HPDE6-E6E7 (cell line): ENCODE data around the gene TAOK2.

Source experiments
- DNase-seq: peaks from one replicate; pipeline ENCODE4 v3.0.0; 2011; ENCODE audit warnings: missing footprints; ENCODE audit errors: extremely low spot score

The TAOK2 gene

DNA sequence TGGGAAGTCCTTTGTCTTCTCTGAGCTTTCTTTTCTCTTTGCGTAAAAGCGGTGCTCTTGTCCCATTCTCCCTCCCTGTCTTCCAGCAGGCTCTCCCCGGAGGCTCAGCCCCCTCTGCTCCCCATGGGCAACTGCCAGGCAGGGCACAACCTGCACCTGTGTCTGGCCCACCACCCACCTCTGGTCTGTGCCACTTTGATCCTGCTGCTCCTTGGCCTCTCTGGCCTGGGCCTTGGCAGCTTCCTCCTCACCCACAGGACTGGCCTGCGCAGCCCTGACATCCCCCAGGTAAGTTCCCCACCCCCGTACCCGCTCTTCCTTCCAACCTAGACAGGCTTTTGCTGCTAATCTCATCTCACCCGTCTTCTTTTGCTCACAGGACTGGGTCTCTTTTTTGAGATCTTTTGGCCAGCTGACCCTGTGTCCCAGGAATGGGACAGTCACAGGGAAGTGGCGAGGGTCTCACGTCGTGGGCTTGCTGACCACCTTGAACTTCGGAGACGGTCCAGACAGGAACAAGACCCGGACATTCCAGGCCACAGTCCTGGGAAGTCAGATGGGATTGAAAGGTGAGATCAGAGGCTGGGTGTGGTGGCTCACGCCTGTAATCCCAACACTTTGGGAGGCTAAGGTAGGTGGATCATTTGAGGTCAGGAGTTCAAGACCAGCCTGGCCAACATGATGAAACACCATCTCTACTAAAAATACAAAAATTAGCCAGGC is 10.5 kb upstream of the TAOK2 start:
- no peak for DNase-seq

DNA sequence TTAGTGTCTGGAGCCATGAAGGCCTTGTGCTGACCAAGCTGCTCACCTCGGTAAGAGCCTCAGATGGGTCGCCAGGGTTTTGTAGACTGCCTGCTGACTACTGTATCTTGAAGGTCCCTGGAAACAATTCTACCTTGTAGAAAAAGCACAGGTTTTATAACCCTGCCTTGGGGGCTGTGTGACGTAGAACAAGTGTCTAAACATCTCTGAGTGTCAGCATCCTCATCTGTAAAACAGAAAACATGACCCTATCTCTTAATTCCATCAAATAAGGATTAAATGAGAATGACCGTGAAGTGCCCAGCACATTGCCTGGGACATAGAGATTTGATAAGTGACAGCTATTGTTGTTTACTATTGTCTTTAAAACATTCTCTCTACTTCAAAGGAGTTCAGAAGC is 5.5 kb upstream of the TAOK2 start:
- DNase-seq = no peak

DNA sequence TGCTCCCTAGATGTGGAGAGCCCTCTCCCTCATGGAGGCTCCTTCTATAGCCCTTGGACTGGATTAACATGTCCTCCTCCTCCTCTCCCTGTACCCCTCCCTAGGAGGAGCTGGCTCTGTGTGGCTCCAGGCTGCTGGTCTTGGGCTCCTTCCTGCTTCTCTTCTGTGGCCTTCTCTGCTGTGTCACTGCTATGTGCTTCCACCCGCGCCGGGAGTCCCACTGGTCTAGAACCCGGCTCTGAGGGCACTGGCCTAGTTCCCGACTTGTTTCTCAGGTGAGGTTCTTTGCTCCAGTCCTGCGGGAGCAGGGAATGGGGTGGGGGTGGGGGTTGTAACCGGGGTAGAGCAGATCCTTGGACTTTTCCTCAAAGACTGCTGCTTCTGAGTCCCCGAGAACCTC is 2.4 kb upstream of the TAOK2 start:
- DNase-seq = no peak

DNA sequence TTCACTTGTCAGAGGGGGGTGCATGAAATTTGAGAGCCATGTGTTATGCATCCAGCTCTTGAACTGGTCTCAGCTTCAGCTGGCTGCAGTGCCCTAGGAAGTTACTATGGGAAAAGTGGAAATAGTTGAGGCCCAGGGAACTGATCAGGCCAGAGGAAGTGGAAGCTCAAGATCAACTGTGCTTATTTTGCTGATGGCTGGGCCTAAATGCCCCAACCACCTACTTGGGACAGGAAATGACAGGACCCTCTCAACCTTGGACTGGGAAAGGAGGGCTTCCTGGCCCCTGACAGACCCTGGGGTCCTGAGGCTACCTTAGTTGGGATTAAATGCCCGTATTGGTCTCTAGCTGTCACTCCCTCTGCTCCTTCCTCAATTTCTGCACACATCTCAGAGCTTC is 1.2 kb upstream of the TAOK2 start:
- DNase-seq = no peak

DNA sequence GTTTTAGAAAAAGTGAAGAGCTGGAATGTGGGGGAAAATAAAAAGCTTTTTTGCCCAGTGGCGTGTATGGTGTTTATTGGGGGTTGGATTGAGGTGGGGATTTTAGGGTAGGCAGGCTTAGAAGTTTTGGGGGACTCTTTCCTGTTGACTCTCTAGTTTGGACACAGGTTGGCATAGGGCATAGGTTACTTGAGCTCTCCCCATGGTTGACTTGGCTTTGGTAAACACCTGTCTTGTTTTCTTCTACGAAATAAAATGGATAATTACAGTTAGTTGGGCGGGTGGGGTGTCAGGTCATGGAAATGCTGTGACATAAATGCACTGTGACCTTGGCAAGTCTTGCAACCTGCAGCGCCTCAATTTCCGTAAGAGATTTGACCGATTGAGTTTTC is 680 bp upstream of the TAOK2 start:
- DNase-seq = no peak

DNA sequence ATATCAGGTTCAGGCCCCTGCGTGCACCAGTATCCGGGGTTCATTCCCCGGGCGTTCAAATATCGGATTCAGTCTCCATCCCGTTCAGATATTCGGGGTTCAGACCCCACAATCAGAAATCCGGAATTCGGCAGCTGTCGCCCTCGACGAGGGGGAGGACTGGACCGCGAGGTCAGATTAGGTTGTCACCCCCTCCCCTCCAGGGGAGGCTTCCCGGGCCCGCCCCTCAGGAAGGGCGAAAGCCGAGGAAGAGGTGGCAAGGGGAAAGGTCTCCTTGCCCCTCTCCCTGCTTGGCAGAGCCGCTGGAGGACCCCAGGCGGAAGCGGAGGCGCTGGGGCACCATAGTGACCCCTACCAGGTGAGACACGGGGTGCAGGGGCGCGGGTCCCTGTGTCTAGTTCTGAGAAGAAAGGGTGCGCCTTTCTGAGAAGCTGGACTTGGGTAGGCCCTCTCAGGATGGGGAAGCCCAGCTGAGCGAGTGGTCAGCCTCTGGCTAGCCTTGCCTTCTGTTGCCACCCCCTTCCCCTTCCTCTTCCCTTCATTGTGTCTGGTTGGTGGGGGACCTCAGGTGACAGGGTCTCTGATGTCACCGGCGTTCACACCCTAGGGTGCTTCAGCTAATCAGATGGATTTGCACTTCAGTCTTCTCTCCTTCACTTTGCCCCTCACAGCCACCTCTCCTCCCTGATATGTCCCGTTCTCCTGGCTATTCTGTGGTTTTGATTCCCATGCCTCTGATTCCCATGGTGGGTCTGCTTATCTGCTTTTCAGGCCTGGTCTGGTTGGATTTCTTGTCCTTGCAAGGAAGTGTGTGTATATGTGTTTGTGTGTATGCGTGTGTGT is 844 bp downstream of the TAOK2 start:
- DNase-seq = no peak

DNA sequence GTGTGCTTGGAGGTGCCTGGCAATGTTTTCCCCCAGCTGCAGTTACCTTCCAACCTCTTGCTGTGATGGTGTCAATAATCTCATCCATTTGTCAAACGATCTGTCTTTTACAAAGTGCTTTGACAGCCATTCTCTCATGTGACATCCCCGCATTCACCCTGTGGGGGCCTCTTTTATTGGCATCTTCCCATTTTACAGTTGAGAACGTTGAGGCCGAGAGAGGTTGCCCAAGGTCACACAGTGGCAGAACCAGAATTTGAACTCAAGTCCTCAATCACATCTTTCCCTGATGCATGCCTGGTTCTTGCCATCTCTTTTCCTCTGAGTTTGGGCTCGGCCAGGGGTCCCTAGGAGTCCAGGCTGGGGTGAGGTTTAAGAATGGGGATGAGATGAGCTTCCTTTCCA is 1.5 kb downstream of the TAOK2 start:
- DNase-seq = no peak

DNA sequence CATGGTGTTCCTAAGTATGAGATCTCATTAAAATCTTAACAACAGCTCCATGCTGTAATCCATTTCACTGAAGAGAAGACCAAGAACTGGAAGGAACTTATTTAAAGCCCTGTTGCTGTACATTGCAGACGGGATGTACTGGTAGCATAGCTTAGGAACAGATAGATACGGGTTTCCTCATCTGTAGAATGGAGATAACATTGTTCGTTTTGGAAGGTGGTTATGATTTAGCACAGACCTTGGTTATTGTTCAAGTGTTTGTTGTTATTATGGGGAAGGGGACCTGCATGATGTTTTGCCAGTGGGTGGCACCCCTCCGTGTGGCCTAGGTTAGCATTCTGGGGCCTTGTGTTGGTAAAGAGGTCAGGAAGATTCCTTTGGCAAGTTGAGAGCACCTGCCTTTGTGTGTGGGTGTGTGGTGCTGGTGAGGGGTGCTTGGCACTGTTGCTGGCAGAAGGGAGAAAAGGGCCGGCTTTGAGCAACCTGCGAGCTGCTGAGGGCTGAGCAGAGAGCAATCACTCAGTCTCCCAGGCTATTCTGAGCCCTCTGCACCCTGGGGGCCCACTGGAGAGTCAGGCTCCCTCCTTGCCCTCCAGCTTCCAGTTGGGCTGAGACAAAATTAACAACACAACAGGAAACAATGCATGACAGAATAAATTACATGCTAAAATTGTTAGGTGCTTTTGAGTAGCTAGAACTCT is 2.3 kb downstream of the TAOK2 start:
- DNase-seq = no peak

DNA sequence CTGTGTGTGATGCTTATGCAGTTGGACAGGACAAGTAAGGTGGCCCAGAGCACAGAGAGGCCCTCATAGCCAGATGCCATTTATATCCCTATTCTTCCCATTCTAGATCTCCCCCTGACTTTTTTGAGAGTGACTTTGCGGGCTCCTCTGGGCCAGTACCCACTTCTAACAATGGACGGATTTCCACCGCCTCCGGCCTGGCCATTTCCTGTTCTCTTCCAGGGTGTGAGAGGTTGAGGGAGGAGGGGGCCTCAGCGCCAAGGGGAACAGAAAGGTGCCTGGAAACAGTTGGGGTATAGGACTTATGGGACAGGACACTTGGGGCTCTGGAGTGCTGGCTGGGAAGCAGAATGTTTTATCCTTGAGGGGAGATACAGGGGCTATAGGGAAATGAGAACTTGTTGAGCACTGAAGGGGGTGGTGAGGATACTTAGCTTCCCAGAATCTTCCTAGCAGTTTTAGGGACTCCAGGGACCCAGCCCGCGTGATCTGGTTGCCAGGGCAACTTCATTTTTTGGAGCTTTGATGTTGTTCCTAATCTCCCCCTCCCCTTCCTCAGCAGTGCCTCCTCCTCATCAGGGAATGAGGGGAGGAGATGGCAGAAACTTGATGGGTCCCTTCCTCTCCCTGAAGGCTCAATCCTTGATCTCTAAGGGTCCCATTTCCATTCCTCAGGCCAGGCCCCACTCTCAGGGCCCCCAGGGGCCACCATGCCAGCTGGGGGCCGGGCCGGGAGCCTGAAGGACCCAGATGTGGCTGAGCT is 3.6 kb downstream of the TAOK2 start:
- DNase-seq = no peak

DNA sequence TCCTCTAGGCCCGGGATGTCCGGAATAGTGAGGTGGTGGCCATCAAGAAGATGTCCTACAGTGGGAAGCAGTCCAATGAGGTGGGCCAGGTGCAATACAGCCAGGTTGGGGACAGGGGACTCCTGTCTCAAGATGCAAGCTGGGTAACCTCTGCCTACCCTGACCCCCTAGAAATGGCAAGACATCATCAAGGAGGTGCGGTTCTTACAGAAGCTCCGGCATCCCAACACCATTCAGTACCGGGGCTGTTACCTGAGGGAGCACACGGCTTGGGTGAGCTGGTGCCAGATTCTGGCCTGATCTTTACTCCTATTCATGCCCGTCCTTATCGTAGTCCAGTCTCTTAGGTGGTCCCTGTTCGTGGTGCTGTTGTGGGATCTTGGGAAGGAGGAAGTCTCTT is 4.4 kb downstream of the TAOK2 start:
- DNase-seq = no peak

DNA sequence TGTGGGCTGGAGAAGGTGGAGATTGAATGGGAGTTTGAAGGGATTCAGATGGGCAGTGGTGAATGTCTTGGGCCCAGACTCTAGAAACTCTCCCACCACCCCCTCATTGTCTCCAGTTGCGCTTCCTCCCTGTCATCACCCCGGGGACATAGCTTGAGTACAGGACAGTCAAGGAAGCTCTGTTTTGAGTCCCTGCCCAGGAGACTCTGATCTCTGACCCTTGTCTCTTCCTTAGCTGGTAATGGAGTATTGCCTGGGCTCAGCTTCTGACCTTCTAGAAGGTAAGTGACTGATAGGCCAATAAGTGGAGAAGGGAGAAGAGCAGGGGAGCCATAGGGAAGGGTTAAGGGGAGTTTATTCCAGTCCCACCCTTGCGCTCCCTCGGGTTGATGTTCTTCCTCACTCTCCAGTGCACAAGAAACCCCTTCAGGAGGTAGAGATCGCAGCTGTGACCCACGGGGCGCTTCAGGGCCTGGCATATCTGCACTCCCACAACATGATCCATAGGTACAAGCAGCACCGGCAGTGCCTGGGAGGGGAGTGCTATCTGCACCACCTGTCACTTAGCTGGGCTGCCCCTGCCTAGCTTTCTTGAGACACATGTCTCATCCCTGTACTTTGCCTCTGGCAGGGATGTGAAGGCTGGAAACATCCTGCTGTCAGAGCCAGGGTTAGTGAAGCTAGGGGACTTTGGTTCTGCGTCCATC is 5.0 kb downstream of the TAOK2 start:
- no peak for DNase-seq

DNA sequence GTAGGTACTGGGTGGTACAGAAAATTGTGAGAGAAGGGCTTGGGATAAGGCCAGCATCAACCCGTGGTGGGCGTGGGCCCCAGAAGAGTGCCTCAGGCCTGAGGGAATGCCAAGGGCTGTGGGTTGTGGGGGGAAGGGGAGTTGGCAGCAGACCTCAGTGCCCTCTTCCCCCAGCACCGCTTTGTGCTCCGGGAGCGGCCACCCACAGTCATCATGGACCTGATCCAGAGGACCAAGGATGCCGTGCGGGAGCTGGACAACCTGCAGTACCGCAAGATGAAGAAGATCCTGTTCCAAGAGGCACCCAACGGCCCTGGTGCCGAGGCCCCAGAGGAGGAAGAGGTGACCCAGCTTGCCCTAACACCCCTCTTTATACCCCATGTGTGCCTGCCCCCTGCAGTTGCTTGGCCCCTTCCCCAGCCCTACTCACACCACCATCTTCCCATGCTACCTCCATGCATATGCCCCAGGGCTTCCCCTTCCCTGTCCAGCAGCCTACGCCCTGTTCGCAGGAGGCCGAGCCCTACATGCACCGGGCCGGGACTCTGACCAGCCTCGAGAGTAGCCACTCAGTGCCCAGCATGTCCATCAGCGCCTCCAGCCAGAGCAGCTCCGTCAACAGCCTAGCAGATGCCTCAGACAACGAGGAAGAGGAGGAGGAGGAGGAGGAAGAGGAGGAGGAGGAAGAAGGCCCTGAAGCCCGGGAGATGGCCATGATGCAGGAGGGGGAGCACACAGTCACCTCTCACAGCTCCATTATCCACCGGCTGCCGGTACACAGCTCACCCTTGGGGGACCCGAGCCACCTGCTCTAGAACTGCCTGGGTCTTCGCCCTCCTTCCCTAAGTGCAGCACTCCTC is 9.1 kb downstream of the TAOK2 start:
- no peak for DNase-seq

DNA sequence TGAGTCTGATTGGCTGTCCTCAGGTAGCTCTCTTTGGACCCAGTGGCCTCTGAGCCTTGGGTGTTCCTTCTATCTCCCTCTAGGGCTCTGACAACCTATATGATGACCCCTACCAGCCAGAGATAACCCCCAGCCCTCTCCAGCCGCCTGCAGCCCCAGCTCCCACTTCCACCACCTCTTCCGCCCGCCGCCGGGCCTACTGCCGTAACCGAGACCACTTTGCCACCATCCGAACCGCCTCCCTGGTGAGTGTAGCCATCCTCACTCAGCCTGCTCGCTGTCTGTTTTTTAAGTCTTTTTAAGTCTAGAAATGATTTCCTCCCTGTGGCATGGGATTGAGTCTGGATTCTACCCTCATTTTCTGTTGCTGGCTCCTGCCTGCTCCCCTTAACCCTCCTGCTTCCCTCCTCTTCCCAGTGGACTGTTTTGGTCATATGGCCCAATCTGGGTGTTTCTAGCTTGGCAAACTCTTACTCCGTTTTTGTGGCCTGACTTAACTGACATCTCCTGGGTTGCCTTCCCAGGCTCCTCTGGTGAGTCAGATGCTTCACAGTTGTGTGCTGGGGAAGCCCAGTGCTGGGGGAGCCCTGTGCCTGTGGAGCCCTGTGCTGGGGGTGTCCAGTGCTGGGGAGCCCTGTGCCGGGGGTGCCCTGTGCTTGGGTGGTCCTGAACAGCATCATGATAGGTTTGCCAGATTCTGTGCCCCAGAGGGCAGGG is 9.9 kb downstream of the TAOK2 start:
- DNase-seq = no peak

DNA sequence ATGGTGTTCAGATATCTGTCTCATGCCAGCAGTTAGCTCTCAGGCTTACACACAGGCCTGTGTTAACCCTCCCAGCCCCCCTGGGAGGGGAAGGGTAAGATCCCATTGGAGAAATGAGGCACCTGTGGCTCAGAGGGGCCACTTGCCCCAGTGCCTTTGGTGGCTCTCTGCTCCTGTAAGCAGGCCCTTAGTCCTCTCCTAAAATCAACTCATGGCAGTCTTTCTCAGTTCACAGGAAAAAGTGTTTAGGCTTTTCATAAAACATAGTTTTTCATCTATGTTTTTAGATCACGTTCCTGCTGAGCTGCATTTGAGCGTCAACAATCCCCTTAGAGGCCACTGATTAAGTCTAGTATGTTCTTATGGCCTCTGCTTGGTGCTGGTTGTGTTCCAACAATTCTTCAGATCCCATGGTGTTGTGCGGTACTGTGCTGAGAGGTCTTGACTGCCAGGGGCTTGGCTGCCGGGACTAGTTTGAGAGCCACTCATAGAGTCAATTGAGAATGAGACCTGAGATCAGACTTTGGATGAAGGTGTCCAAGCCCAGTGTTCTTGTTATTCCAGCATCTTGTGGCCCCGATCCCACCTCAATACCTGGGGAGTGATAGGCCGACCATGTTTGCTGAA is 10.6 kb downstream of the TAOK2 start:
- no peak for DNase-seq

DNA sequence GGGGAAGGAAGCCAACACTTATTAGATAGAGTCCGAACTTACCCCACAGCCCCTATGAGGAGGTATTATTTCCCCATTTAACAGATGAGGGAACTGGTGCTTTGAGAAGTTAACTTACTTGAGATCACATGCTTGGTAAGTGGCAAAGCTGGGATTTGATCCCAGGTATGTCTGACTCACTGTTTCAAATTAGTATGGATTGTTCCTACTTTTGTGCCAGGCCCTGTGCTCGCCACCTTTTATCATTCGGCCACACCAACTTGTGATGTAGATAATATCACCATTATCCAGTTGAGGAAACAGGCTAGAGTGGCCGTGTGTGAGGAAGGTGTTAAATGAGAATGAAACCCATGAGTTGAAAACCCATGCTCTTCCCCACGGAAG is 11.1 kb downstream of the TAOK2 start:
- DNase-seq = no peak

DNA sequence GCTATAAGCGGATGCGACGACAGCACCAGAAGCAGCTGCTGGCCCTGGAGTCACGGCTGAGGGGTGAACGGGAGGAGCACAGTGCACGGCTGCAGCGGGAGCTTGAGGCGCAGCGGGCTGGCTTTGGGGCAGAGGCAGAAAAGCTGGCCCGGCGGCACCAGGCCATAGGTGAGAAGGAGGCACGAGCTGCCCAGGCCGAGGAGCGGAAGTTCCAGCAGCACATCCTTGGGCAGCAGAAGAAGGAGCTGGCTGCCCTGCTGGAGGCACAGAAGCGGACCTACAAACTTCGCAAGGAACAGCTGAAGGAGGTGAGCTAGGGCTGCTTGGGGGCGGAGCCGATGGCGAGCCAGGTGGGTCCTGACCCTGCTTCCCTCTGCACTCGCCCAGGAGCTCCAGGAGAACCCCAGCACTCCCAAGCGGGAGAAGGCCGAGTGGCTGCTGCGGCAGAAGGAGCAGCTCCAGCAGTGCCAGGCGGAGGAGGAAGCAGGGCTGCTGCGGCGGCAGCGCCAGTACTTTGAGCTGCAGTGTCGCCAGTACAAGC is 11.7 kb downstream of the TAOK2 start:
- no peak for DNase-seq

DNA sequence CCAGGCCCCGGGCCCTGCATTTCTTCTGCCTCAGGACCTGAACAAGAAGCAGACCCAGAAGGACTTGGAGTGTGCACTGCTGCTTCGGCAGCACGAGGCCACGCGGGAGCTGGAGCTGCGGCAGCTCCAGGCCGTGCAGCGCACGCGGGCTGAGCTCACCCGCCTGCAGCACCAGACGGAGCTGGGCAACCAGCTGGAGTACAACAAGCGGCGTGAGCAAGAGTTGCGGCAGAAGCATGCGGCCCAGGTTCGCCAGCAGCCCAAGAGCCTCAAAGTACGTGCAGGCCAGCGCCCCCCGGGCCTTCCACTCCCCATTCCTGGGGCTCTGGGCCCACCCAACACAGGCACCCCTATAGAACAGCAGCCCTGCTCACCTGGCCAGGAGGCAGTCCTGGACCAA is 12.6 kb downstream of the TAOK2 start:
- DNase-seq = no peak

DNA sequence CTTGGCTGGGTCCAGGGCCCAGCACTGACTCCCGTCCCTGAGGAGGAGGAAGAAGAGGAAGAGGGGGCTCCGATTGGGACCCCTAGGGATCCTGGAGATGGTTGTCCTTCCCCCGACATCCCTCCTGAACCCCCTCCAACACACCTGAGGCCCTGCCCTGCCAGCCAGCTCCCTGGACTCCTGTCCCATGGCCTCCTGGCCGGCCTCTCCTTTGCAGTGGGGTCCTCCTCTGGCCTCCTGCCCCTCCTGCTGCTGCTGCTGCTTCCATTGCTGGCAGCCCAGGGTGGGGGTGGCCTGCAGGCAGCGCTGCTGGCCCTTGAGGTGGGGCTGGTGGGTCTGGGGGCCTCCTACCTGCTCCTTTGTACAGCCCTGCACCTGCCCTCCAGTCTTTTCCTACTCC is 13.3 kb downstream of the TAOK2 start:
- no peak for DNase-seq
